NK-92 (cell line): Measurements from ENCODE around the gene IL17F.
A peak's percentile ranks its signal among the peaks of the same experiment; 100 is the strongest.

Experiments used
- DNase-seq: peaks from one replicate; lab custom pipeline; 2025; ENCODE audit not compliant: unreplicated experiment; lab: John Stamatoyannopoulos, UW

The IL17F gene

GRCh38 chr6:52244400-52244799 is at the start of gene IL17F:
IL17F (minus strand) TSS chr6:52244500; CDS start chr6:52244429, 71 bp downstream.
- no peak for DNase-seq

GRCh38 chr6:52293067-52293466 is 48.8 kb upstream of the IL17F start:
- DNase-seq: no peak

GRCh38 chr6:52288841-52289240 is 44.5 kb upstream of the IL17F start:
- DNase-seq: no peak

- DNase-seq: no peak
Measured at GRCh38 chr6:52288216-52288615, 43.9 kb upstream of the IL17F start.

GRCh38 chr6:52286798-52287432 is 42.6 kb upstream of the IL17F start:
- DNase-seq: no peak

- no peak for DNase-seq
Measured at GRCh38 chr6:52285177-52286068, 41.1 kb upstream of the IL17F start.

GRCh38 chr6:52284460-52285176 is 40.3 kb upstream of the IL17F start, which contains the start of gene MCM3:
MCM3 (minus strand) TSS chr6:52284742; CDS start chr6:52284674, 68 bp downstream.
- peak; percentile 48 for DNase-seq

GRCh38 chr6:52284131-52284459 is 39.8 kb upstream of the IL17F start:
- no peak for DNase-seq

GRCh38 chr6:52283111-52283510 is 38.8 kb upstream of the IL17F start:
- no peak for DNase-seq

- no peak for DNase-seq
Measured at GRCh38 chr6:52276130-52276529, 31.8 kb upstream of the IL17F start.

GRCh38 chr6:52271852-52272460 is 27.7 kb upstream of the IL17F start:
- DNase-seq: no peak

- DNase-seq: no peak
Measured at GRCh38 chr6:52263709-52264540, 19.6 kb upstream of the IL17F start.

- DNase-seq: no peak
Measured at GRCh38 chr6:52262620-52263344, 18.5 kb upstream of the IL17F start.

- no peak for DNase-seq
Measured at GRCh38 chr6:52261229-52261628, 16.9 kb upstream of the IL17F start.

GRCh38 chr6:52260634-52261033 is 16.3 kb upstream of the IL17F start:
- no peak for DNase-seq

- no peak for DNase-seq
Measured at GRCh38 chr6:52255434-52255833, 11.1 kb upstream of the IL17F start.

- no peak for DNase-seq
Measured at GRCh38 chr6:52254731-52255378, 10.6 kb upstream of the IL17F start.

GRCh38 chr6:52253494-52253893 is 9.2 kb upstream of the IL17F start:
- no peak for DNase-seq

- DNase-seq: no peak
Measured at GRCh38 chr6:52251113-52251512, 6.8 kb upstream of the IL17F start.
